GM21390 (cell line): ENCODE results near the gene TMOD1.
"Not testable (repeated sequence)": the region's sequence is repeated elsewhere in the genome, so short reads cannot be mapped to it uniquely, and the experiment has no call there.

ENCODE experiments used
- ATAC-seq: cut with Tn5 transposase; IDR thresholded peaks from one replicate; pipeline ENCODE4 v1.9.1; 2021; ENCODE audit not compliant: unreplicated experiment

Gene TMOD1

DNA sequence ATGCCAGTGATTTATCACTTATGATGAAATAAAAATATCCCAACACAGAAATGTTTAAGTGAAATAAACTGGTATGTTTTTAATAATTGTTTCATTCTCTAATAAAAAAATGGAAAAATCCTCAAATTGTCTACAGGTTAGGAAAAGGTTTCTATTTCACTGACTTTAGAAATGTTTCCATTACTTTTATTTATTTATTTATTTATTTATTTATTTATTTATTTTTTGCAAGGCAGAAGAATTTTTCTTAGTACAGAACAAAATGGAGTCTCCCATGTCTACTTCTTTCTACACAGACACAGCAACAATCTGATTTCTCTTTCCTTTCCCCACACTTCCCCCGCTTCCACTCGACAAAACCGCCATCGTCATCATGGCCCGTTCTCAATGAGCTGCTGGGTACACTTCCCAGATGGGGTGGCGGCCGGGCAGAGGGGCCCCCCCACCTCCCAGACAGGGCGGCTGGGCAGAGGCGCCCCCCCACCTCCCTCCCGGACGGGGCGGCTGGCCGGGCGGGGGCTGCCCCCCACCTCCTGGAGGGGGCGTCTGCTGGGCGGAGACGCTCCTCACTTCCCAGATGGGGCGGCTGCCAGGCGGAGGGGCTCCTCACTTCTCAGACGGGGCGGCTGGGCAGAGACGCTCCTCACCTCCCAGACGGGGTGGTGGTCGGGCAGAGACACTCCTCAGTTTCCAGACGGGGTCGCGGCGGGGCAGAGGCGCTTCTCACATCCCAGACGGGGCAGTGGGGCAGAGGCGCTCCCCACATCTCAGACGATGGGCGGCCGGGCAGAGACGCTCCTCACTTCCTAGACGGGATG lies 3.7 kb upstream of the TMOD1 start:
- not testable (repeated sequence) for ATAC-seq

DNA sequence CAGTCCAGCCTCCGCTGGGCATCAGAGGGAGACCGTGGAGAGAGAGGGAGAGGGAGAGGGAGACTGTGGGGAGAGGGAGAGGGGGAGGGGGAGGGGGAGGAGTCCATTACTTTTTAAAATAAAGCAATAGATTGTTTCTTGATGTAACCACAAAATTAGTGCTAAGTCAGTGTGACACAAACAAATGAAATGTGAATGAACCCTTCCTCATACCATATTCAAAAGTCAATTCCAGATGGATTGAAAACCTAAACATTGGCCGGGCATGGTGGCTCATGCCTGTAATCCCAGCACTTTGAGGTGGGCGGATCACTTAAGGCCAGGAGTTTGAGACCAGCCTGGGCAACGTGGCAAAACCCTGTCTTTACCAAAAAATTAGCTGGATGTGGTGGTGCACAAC lies 2.6 kb upstream of the TMOD1 start:
- not testable (repeated sequence) for ATAC-seq

DNA sequence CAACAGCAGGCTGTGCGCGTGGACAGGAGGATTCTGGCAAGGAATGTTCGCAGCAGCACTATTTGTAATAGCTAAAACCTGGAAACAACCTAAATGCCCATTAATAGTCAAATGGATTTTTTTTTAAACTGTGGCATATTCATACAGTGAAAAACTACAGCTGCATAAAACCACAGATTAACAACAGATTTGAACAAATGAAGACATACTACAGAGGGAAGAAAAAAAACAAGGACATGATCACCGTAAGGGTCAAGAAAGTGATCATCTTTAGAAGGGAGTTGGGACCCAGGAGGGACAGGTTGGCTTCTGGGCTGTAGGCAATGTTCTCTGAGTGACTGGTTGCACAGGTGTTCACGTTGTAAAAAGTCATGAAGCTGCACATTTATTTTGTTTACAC lies 1.2 kb upstream of the TMOD1 start:
- ATAC-seq: no peak

DNA sequence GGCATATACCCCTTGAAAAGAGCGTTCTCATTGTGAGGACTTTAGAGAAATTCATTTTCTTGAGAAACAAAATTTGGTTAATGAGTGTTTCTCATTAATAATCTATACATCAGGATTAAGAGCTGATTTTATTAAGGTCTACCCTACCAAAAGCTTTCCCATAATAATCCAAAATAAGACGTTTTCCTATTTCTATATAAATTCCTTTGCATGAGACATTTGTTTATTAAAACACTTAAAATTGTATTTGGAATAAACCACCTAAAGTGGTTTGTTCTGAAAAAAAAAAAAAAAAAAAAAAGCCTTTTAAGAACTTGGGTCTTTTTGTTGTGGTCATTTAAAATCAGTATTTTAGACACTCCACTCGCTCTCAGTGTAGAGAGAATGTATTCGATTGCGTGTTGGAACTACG lies 695 bp upstream of the TMOD1 start:
- ATAC-seq: no peak

DNA sequence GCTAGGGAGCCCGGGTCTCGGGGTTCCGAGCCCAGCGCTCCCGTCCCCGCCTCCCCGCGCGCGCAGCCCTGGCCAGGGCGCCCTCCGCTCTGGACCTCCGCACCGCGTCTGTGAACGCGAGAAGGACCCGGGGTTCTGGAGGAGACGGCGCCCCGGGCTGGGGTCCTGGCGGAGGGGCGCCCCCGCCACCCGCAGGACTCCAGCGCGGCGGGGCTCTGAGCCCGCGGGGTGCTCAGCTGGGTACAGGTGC lies 431 bp downstream of the TMOD1 start:
- ATAC-seq: peak; percentile 37

DNA sequence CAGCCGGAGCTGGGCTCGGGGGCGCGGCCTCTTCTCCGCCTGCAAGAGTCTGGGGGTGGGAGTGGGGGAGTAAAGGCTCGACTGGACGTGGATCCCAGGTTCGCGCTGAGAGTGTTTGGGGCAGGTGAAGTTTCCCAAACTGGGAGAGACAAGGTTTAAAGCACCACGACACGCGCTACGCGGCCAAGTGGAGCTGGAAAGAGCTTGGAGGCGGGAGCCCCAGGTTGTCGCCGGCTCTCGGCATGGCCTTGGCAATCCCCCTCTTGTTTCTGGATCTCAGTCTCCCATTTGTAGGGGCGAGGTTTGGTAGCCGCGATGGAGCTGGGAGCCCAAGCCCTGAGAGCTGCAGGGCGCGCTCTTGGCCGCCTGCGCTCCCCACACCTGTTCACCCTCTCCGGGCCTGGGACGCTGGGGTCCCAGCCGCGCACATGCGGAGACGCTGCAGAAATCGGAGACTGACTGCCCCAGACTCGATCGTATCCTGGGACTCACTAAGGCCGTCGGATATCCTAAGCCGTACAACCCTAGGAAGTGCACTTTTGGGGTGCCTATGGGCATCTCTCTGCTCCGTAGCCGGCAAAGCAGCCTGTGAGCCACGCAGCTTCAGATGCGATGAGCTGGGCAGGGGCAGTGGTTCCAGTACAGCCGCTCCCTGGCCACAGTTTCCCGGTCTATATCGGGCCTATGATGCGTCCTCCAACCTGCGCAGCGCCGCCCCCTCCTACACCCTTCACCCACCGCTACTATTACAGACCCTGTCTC lies 937 bp downstream of the TMOD1 start:
- ATAC-seq: no peak

DNA sequence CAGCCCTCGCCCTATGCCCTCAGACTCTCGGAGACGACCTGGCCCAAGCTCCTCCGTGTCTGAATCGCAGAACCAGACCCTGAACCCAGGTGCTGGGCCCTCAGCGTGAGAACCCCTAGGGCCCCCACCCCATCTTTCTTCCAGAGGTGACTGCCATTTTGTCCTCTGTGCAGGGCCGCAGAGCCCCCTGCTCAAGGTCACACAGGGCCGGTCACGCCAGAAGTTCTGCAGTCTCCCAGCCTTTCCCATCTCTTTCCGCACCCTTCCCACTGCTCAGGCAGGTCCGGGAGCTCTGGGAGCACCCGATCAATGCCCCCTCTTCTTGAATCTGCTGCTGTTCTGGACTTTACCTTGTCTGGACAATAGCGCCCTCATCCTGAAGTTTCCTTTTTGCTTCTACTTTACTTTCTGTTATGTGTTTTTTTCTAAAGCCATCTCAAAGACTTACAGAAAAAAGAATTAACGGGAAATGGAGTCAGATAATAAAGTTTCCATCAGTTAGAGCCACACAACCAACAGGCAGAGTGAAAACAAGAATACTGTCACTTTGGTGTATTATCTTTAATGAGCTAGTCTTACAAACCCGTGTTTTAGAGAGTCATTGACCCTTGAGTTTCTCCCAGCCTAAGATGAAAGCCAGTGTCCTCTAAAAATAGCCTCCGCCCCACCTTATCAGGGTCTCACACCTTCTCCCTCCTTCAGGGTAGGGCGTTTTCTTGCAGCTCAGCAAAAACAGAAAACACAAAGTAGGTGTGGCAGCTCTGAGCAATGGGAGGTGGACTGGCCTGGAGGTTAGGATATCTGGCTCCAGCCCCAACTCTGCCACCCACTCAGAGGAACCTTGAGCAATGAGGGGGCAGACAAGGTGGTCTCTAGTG lies 1.8 kb downstream of the TMOD1 start:
- ATAC-seq: no peak

DNA sequence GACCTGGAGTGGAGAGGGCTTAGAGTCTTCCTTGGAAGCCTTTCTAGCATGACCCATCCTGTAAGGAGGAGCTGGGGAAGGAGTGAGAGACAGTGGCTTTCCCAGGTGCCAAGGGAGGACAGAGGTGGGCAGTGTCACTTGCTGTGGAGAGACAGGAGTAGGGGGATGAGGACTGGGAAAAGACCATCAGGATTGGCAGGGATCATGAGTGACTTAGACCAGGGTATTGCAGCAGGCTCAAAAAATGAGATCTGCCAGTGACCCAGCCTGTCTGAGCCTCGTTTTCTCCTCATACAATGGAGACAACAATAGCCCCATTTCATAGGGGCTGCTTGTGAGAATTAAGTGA lies 2.4 kb downstream of the TMOD1 start:
- ATAC-seq: no peak

DNA sequence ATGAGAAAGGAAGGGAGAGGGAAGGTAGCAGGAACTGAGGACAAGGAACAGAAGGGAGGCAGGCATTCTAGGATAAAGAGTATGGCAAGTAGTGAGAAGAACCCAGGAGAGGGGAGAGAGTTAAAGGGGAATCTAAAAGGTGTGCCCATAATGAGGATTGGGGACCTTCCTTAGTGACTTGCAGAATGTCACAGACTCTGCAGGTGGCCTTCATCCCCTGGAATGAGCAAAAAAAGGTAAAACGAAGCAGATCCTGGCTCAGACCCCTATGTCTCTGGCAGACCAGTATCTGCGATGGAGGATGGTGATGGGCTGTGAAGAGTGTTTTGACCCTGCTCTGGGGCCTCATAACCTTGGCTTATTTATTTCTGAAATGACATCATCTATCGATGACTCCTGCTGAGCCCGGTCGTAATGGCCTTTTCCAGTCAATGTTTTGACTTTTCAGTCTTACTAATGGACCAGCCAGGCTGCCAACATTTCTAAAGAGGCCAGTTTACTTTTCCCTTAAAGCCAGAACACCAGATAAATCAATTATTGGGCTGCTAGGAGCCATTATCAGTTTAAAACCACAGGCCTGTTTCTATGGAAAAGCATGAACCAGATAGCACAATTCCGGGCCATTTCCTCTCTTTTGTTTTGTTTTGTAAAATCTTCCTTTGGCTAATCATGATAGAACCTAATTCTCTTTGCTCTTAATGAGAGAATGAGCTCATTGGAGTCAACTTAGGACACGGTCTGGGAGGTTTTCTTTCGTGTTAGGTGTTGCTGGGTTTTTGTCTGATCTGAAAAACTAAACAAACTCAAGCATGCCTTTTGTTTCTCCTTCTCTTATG lies 3.1 kb downstream of the TMOD1 start:
- no peak for ATAC-seq

DNA sequence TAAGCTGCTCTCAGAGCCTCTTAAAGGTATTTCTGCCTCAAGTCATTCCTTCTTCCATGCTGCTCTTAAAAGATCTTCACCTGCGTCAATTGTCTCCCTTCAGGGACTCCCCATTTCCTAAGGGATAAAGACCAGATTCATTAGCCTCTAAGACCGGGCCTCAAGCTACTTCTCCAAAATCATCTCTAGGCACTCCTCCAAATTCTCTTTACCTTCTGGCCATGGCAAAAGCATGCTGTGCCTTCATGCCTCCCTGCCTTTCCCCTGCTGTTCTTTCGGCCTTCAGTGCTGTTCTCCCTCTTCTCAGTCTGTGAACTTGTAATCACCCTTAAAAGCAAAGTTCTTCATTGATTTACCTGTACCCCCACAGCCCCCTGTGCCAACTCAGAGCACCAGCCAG lies 4.4 kb downstream of the TMOD1 start:
- no peak for ATAC-seq

DNA sequence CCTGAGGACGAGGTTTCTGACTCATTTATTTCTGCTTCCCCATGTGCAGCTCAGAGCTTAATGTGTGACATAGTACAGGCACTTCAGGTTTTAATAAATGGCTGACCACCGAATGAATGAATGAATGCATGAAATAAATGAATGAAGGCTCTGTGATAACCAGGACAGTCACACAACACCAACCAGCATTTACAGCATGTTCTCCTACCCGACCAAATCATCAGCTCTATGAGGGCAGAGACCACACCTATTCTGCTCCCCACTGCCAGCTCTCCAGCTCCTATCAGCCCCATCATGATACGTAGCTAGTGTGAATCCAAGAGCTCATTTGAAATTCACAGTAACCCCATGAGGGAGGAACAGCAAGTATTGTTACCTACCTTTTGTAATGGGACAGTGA lies 4.8 kb downstream of the TMOD1 start:
- ATAC-seq: no peak

DNA sequence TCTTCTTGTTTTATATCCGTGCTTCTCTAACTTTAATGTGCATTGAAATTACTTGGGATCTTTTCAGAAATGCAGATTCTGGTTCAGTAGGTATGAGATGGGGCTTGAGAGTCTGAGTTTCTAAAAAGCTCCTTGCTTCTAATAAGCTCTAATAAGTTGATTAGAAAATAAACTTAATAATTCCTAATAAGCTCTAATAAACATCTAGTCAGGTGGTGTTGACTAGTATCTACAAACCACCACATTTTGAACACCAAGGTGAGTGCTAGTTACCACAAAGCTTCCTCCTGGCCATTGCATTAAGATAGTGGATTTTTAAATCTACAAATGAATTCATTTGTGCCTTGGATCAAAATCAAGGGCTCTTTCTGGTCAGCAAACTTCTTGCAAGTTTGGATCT lies 5.3 kb downstream of the TMOD1 start:
- no peak for ATAC-seq

DNA sequence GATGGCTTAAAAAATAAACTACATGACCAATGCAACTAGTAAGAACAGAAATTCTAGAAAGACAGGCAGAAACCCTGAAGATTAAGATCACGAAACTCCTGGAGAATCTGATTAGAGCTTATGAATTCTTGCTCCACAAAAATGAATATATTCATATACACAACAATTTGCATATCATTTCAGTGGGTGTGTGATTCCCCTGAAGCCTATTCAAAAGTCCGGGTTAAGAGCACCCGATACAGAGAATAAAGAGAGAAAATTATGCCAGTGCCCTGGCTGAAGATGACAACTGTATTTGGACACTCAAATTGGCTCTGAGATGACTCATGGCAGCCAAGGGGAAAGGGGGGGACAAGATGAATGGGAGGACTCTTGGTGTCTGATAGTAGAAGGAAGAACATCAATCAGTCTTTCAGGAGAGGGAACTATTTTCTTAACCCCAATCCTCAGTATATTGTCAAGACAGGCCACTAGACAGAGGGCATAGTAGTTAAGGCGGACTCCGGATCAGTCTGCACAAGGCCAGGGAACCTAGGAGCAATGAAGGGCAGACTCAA lies 6.0 kb downstream of the TMOD1 start:
- ATAC-seq: no peak

DNA sequence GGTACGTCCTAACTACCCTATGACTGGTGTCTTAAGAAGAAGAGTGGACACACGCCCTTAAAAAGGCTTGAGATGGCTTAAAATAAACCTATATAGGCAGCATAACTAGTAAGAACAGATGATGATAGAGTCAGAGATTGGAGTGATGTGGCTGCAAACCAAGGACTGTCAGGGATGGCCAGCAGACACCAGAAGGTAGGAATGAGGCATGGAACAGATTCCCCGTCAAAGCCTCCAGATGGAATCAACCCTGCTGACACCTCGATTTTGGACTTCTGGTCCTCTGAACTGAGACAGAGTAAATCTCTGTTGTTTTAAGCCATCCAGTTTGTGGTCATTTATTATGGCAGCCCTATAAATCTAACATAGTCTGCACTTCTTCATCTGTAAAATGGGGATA lies 7.4 kb downstream of the TMOD1 start:
- ATAC-seq: no peak

DNA sequence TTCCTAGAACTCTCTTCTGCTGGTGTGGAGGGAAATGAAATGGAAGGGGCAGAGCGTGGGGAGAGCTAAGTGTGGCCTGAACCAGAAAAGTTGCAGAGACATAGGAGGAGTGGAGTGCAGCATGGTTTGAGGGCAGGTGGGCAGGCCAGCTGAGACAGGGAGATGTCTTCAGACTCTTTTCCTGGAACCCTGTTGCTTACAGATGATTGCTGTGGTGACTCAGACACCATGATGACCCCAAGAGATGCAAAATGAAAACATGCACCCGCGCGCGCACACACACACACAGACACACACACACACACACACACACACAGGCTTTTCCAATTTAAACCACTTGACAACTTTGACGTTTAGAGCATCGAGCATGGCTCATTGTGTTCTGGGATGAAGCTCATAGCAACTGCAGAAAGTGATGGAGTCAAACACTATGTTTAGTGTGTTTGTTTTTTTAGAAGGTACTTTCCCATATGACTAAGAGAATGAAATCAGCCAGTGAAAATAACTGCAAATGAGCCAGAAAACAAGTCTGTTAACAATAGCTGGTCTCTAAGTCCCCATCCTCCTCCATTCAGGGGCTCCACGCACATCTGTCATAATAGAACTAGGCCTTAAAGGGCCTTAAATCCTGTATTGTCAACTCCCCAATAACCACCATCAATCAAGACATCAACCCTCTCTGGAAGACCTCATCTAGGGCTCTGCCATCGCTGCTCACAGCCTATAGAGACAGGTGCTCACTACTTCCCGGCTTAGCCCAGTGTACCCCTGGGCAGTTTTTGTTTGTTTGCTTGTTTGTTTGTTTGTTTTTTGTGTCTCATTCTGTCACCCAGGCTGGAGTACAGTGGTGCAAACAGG lies 9.6 kb downstream of the TMOD1 start:
- ATAC-seq: peak; percentile 72

DNA sequence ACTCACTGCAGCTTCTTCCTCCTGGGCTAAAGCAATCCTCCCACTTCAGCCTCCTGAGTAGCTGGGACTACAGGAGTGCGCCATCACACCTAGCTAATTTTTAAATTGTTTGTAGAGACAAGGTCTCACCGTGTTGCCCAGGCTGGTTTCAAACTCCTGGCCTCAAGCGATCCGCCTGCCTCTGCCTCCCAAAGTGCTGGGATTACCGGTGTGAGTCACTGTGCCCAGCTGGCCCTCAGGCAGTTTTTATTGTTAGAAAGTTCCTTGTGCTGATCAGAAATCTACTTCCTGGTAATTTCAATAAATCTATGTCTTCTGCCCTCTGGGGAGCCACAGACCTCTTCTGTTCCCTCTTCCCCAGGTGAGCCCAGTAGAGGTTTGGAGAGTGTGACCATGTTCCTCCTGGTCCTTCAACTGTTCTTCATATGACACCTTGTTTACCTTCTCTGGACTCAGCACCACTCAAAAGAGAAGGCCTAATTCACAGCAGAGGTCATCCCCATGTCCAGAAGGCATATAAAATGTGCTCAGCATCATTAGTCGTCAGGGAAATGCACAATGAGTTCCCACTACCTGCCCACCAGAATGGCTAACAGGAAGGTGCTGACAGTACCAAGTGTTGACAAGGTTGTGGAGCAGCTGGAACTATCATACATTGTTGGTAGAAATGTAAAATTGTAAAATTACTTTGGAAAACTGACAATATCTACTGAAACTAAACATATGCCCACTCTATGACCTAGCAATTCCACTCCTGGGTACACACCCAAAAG lies 10.4 kb downstream of the TMOD1 start:
- ATAC-seq: no peak

DNA sequence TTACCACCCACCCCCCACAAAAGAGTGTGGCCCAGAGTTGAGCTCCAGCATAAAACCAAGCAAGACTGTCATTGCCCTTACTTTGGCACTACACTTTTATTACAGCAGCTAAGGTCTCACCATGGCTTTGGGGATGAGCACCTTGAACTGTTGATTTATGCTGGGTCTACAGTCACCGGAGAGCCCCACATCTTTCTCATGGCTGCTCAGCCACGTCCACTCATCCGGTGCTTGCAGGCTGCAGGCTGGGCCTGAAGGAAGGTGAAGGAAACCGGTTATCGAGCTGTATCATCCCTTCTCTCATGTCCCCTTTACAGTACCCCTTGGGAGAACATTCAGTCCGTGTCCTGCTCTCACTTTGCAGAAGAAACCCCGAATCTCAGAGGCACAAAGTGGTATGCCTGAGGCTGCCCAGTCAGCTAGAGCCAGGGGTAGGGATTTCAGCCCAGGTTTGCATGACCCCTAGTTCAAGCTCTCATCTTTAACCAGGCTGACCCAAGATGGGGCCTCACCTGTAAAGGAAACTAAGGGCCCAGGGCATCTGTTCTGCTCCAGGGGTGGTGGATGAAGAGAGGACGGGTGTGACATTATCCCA lies 11.6 kb downstream of the TMOD1 start:
- no peak for ATAC-seq

DNA sequence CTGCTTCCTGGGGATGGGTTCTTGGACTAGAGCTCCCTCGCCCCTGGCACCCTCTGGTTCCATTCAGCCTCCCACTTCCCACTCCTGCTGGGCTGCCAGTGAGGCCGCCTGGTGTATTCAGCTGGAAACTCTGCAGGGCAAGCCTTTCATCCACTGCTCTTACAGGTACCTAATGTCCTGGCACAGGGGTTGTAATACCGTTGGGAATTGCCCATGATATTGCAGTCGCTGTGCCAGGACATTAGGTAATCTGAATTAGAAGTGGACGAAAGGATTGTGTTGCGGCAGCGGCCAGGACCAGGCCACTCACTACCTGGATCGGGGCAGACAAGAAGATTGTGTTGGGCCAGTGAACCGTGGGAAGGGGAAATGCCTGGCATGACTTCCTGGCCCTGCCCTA lies 13.1 kb downstream of the TMOD1 start:
- no peak for ATAC-seq

DNA sequence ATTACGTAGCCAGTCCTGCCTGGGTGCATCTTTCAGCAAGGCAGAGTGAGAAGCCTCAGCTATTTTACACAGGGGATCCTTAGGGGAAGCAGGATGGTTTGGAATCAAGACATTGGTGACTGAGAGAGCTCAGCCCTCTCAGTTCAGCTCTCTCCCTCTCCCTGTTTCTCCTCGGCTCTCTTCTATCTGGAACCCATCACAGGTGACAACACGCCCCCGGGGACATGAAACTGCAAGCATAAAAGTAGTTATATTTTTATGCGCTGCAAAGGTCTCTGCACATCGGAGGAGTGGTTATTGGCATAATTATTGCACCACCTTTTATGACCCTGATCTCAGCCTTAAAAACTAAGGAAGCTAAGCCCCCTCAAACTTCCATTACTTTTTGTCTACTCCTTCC lies 14.2 kb downstream of the TMOD1 start:
- ATAC-seq: no peak
